ENCODE results near the gene UNC5C. TPM values are rescaled to one million over a fixed set of nuclear protein-coding genes. Genes with fewer than 3 reads are reported as not detected.

Gene UNC5C
- total RNA-seq, 4 donors from 2014 or later = 3.3 to 21.6 (median 7.9) TPM

- intact Hi-C loops (cut with DNase I; ENCODE audit: low total_unique reads) = no loop called here
- H3K4me1 ChIP-seq = no peaks in the 10 kb centered on the region
- no peak for DNase-seq
- H3K4me3 ChIP-seq = no peak overlapping the region
- H3K27ac ChIP-seq = no peak overlapping the region
- H3K36me3 ChIP-seq = no peaks in the 10 kb centered on the region
- no peak for TF ChIP-seq POLR2A (IDR thresholded peaks at IDR 0.05)
- no peaks in the 10 kb centered on the region for H3K27me3 ChIP-seq
- no peaks in the 10 kb centered on the region for H3K9me3 ChIP-seq
These were observed 434.3 kb downstream of the UNC5C start for GRCh38 chr4:95114521-95114920.

Data from uterus (tissue), 4 donors.